ENCODE results near the gene ZMIZ1. TPM values are rescaled to one million over a fixed set of nuclear protein-coding genes. Genes with fewer than 3 reads are reported as not detected.

The ZMIZ1 gene
- total RNA-seq, 4 donors from 2014 or later: 18.7 to 188 (median 36.7) TPM

DNA sequence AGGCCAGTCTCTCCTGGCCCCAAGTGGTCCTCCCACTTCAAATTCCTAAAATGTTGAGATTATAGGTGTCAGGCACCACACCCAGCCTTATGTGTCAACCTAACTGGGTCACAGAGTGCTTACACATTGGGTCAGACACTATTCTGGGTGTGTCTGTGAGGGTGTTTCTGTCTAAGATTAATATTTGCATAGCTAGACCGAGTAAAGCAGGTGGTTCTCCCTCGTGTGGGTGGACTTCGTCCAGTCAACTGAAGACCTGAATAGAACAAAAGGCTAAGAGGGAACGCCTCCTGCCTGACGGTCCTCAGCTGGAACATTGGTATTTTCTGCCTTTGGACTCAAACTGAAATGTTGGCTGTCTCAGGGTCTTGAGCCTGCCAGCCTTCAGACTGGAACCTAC is 290.0 kb downstream of the ZMIZ1 start:
- no peak for TF ChIP-seq POLR2A (IDR thresholded peaks at IDR 0.05)
- TF ChIP-seq, protein P1, sequence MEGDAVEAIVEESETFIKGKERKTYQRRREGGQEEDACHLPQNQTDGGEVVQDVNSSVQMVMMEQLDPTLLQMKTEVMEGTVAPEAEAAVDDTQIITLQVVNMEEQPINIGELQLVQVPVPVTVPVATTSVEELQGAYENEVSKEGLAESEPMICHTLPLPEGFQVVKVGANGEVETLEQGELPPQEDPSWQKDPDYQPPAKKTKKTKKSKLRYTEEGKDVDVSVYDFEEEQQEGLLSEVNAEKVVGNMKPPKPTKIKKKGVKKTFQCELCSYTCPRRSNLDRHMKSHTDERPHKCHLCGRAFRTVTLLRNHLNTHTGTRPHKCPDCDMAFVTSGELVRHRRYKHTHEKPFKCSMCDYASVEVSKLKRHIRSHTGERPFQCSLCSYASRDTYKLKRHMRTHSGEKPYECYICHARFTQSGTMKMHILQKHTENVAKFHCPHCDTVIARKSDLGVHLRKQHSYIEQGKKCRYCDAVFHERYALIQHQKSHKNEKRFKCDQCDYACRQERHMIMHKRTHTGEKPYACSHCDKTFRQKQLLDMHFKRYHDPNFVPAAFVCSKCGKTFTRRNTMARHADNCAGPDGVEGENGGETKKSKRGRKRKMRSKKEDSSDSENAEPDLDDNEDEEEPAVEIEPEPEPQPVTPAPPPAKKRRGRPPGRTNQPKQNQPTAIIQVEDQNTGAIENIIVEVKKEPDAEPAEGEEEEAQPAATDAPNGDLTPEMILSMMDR (IDR thresholded peaks at IDR 0.05): no peak
- H3K27me3 ChIP-seq: no peaks in the 10 kb centered on the region
- intact Hi-C loops (cut with DNase I; ENCODE audit: low total_unique reads): no loop called here

DNA sequence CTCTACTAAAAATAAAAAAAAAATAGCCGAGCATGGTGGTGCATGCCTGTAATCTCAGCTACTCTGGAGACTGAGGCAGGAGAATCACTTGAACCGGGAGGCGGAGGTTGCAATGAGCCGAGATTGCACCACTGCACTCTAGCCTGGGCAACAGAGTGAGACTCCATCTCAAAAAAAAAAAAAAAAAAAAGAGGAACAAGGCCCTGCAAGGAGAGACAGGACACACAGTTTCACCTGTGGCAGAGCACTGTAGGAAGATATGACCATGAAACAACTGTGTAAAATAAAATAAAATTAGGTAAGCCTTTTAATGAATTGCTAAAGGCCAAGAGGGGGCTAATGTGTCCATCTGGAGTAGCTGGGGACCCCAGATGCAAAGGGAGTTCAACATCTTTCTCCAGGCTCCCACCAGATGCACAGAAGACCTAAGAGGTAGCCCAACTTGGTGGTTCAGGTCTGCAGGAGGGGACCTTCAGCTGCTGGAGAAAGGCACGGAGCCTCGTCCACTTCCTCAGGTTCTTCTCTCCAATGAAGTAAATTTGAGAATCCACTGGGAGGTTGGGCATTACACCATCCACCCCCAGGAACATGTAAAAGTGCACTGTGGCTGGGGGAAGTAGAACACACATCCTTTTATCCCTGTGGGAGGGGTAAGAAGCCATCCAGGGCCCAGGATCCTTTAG is 291.2 kb downstream of the ZMIZ1 start:
- H3K27ac ChIP-seq: no peak overlapping the region
- no peaks in the 10 kb centered on the region for H3K36me3 ChIP-seq
- H3K4me1 ChIP-seq: no peaks in the 10 kb centered on the region
- intact Hi-C loops (cut with DNase I; ENCODE audit: low total_unique reads): no loop called here
- DNase-seq: no peak
- no peaks in the 10 kb centered on the region for H3K27me3 ChIP-seq
- H3K9me3 ChIP-seq: no peaks in the 10 kb centered on the region
- no peak overlapping the region for H3K4me3 ChIP-seq
- no peak for TF ChIP-seq POLR2A (IDR thresholded peaks at IDR 0.05)
- TF ChIP-seq, protein P1 (IDR thresholded peaks at IDR 0.05): no peak

More for the DNA sequence above, 290.0 kb downstream of the ZMIZ1 start:
- H3K4me1 ChIP-seq: no peaks in the 10 kb centered on the region
- H3K36me3 ChIP-seq: no peaks in the 10 kb centered on the region
- no peak for DNase-seq
- H3K9me3 ChIP-seq: no peaks in the 10 kb centered on the region
- H3K27ac ChIP-seq: no peak overlapping the region
- H3K4me3 ChIP-seq: no peak overlapping the region

DNA sequence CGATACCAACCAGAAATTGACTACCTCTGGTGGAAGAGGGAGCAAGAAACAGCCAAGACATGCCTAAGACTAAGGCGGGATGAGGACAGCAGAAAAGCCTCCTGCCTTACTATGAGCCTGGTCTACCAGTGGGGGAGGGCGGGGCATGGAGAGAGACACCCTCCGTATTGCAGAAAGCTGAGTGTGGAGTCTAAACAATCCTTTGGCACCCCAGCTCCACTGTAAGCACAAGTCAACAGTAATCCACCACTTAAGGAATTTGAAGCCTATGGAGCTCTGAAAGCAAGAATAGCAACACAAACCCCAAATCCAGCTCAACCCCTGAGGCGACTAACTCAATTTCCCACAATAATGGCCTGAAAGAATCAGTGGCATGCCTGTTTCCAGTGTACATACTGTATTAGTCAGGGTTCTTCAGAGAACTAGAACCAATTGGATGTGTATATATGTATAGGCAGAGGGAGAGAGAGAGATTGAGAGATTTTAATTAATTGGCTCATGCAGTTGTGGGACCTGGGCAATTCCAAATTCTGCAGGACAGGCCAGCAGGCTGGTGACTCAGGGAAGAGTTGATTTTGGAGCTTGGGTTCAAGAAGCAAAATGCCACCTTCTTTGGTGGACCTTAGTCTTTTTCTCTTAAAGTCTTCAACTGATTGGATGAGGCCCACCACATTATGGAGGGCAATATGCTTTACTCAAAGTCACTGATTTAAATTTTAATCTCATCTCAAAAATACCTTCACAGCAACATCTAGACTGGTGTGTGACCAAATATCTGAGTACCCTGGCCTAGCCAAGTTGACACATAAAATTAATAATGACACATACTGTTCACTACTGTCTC is 292.0 kb downstream of the ZMIZ1 start:
- Histone ChIP-seq H3K4me3 (no peak overlapping the region), H3K4me1 (no peaks in the 10 kb centered on the region), H3K27me3 (no peaks in the 10 kb centered on the region), H3K36me3 (no peaks in the 10 kb centered on the region), H3K9me3 (no peaks in the 10 kb centered on the region), H3K27ac (no peak overlapping the region)
- TF ChIP-seq, protein P1 (IDR thresholded peaks at IDR 0.05): no peak
- TF ChIP-seq POLR2A (IDR thresholded peaks at IDR 0.05): no peak
- DNase-seq: no peak
- intact Hi-C loops (cut with DNase I; ENCODE audit: low total_unique reads): no loop called here

DNA sequence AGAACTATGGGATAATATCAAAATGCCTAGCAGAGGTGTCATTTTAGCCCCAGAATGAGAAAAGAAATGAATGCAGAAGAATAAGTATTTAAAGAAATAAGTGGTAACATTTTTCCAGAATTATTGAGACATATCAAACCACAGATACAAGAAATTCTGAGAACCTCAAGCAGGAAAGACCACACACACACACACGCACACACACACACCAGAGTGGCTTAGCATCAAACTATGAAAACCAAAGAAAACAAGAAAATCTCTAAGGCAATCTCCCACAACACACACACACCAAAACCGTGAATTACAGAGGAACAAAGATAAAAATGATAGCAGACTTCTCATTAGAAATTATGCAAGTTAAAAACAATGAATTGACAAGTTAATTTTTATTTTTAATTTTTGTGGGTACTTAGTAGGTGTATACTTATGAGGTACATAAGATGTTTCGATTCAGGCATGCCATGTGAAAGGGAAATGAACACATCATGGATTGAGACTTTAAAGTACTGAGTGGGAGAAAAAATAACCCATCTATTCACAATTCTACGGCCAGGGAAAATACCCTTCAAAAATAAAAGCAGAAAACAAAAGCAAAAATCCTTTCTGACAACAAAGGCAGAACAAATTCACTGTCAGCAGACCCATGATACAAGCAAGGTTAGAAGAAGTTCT is 293.1 kb downstream of the ZMIZ1 start:
- no peak overlapping the region for H3K27ac ChIP-seq
- TF ChIP-seq POLR2A (IDR thresholded peaks at IDR 0.05): no peak
- TF ChIP-seq, protein P1 (IDR thresholded peaks at IDR 0.05): no peak
- no peaks in the 10 kb centered on the region for H3K9me3 ChIP-seq
- no peak for DNase-seq
- no peaks in the 10 kb centered on the region for H3K36me3 ChIP-seq
- intact Hi-C loops (cut with DNase I; ENCODE audit: low total_unique reads): no loop called here
- no peaks in the 10 kb centered on the region for H3K27me3 ChIP-seq
- no peak overlapping the region for H3K4me3 ChIP-seq
- no peaks in the 10 kb centered on the region for H3K4me1 ChIP-seq
